ENCODE measurements around the gene VTI1A.

GRCh38 chr10:112613620-112614019 is 166.6 kb downstream of the VTI1A start:
- TF ChIP-seq POLR2A (IDR thresholded peaks at IDR 0.05) (no peak), CTCF (IDR thresholded peaks at IDR 0.05) (no peak)
